T-helper 1 cell (primary cell): ENCODE results near the gene PHTF1.
A peak's percentile ranks its signal among the peaks of the same experiment; 100 is the strongest.
"Not testable (repeated sequence)": the region's sequence is repeated elsewhere in the genome, so short reads cannot be mapped to it uniquely, and the experiment has no call there.

Experiments used
- DNase-seq, 5 donors: peaks; one replicate each; pipeline ENCODE4 v3.0.0-alpha.2; 2012 to 2020

Gene PHTF1

GRCh38 chr1:113717506-113717905 lies 41.8 kb downstream of the PHTF1 start:
- not testable (repeated sequence) for DNase-seq

DNA sequence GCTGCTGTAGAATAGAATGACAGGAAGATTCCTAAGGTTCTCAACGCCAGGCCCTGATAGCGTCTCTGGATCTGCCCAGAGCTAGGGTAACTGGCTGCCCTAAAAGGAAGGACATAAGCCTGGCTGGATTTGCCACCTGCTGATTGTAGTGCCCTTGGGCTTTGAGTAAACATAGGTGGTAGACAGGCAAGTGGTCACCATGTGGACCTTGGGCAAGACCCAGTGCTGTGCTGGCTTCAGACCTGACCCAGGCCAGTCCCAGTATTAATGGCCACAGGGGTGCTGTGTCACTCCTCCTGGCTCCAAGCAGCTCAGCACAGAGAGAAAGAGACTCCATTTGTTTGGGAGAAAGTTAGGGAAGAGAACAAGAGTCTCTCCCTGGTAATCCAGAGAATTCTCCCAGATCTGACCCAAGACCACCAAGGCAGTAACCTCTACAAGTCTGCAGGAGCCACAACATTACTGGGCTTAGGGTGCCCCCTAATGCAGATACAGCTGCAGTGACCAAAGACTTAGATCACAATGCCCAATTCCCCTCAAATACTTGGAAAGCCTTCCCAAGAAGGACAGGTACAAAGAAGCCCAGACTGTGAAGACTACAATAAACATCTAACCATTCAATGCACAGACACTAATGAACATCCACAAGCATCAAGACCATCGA lies 44.5 kb downstream of the PHTF1 start:
- no peak for DNase-seq

- no peak for DNase-seq
These were observed 57.9 kb downstream of the PHTF1 start for GRCh38 chr1:113701429-113701828.

- no peak for DNase-seq
These were observed 64.4 kb downstream of the PHTF1 start for GRCh38 chr1:113694910-113695309.

GRCh38 chr1:113692824-113693431 lies 66.4 kb downstream of the PHTF1 start:
- no peak for DNase-seq

DNA sequence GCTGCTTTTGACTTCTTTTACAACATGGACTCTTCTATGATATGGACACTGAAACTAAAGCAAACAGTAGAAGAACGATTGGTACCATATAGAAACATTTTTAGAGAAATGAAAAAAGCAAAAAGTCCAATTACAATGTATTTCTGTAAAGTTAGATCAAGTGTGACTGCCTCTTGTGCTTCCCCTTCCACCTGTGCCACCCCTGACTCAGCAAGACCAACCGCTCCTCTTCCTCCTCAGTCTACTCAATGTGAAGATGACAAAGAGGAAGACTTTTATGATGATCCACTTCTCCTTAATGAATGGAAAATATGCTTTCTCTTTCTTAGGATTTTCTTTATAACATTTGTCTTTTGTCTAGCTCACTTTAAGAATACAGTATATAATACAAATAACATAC lies 66.9 kb downstream of the PHTF1 start:
- DNase-seq: no peak

DNA sequence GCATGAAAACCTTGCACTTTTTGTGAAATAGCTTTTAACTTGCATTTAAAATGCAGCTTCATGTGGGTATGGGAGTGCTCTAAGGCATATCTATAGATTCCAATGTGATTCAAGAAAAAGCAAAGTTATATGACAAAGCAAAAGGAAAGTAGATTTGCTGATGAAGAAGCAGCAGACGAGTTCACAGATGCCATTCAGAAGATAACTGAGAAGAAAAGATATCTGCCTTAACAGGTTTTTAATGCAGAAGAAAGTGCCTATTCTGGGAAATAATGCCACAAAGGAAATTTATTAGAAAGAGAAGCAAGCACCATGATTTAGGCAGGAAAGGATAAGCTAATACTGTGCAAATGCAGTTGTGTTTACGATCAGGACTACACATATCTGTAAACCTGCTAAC lies 68.1 kb downstream of the PHTF1 start:
- DNase-seq: no peak

DNA sequence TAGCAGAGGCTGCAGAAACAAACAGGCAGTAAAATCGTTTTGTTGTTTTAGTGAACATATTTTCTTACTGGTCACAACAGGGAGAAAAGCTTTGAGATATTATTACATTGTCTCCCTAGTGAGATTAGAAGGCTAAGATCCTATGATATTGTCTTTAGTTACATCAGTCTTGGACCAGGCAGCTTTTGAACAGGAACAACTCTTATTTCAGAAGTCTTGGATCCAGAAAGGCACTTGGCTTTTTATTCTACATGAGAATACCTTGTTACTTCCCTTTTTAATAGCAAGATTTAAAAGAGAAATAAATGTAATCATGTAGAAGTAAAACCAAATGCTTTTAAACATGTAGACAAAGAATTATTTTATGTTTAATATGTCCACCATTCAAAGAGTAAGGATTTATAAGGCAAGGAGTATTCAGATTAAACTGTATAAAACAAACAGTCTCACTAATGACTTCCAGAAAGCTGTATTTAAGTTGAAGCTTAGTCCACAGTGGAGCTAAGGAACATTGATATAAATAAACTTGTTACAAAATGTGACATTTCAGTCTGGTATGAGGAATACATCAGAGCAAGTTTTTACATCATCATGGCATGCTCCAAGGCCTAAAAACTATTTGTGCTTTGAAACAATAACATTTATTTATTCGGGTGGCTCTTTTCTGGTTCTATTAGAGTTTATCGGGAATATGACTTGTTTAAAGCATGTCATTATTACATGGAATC lies 72.2 kb downstream of the PHTF1 start:
- no peak for DNase-seq

DNA sequence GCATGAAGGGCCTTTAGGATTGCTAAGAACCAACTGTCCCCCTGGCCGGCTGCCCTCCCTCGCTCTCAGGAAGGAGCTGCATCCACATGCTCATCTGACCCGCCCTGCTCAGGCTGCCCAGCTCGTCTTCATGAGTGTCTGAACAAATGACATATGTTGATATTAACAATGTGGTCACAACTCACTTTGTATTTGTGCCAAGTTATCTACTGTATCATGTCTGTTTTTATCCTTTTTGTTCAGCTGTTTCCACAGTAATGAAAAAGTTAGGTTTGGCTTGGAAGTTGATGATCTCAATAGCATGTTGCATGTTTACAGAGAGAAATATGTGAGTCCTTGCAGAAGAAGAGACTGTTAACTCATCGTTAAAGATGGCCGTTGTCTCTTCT lies 75.1 kb downstream of the PHTF1 start:
- DNase-seq: no peak

GRCh38 chr1:113683384-113684152 lies 75.7 kb downstream of the PHTF1 start:
- DNase-seq: no peak

- no peak for DNase-seq
These were observed 77.5 kb downstream of the PHTF1 start for GRCh38 chr1:113681596-113682337.

DNA sequence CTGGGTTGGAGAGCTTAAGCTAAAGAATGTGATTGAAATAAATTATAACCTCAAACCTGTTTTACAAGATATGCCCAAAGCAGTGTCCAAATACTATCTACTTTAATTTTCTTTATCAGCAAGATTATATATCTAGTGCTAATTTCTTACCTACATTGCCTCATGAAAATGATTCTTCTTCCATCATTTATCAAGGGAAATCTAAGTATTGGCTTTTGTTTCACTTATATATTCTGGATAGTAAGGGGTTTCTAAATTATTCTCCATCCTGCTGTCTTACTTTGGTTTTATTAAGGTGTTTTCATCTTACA lies 81.2 kb downstream of the PHTF1 start:
- DNase-seq: no peak

- DNase-seq: peak in 1 of 5 donors; percentile 21
These were observed 81.8 kb downstream of the PHTF1 start for GRCh38 chr1:113677250-113678158.

- DNase-seq: no peak
These were observed 82.8 kb downstream of the PHTF1 start for GRCh38 chr1:113676524-113676923.

DNA sequence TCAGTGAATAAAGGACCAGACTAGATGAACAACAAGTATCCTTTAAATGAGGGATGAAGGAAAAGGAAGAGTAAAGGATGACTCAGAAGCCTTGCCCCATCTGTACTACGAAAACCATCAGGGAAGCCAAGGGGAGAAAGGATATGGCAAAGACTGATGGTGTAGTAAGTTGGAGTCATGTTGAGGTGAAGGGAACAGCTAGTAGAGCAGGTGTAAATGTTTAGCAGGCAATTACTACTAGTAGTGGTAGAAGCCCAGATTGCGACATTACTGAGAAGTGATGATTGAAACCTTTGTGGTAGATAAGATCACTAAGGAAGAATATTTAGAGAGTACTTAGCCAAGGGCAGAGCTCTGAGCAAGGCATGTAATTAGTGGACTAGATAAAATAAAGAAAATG lies 84.0 kb downstream of the PHTF1 start:
- DNase-seq: no peak

DNA sequence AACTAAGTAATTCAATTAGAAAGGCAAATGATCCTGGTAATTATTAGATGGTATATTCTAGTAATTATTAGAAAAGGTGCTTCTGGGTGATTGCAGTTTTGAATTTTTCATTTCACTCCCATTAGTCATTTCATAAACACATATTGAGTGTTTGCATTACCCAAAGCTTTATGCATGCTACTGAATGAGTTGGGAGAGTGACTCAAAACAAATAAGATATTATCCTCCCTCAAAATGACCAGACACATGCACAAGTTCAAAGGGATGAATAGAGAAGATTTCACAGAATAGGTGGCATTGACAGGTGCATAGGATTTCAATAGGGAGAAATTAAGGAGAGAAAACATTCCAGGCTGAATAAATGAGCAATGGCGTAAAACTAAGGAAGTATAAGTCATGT lies 84.7 kb downstream of the PHTF1 start:
- DNase-seq: no peak

- no peak for DNase-seq
These were observed 86.8 kb downstream of the PHTF1 start for GRCh38 chr1:113672491-113672890.

GRCh38 chr1:113670650-113671049 lies 88.6 kb downstream of the PHTF1 start:
- DNase-seq: no peak

- DNase-seq: no peak
These were observed 89.3 kb downstream of the PHTF1 start for GRCh38 chr1:113669988-113670387.

DNA sequence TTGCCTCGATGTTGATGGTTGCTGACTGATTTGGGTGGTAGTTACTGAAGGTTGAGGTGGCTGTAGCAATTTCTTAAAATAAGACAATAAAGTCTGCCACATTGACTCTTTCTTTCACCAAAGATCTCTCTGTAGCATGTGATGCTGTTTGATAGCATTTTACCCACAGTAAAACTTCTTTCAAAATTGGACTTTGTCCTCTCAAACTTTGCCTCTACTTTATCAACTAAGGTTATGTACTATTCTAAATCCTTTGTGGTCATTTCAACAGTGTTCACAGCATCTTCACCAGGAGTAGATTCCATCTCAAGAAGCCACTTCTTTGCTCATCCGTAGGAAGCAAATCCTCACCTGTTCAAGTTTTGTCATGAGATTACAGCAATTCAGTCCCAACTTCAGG lies 93.2 kb downstream of the PHTF1 start:
- DNase-seq: no peak

GRCh38 chr1:113665071-113665470 lies 94.2 kb downstream of the PHTF1 start:
- no peak for DNase-seq
